HEK293 (cell line): ENCODE results near the gene ESRRG.

Source experiments
- KLF16 ChIP-seq: fragments of 450-650 bp; formaldehyde crosslinking; IDR thresholded peaks from 2 replicates; pipeline ENCODE4 v1.5.1; 2017; ENCODE audit warnings: missing biosample characterization, missing genetic modification characterization
- YY1 ChIP-seq: fragments of 450-650 bp; formaldehyde crosslinking; IDR thresholded peaks from 2 replicates; pipeline ENCODE4 v1.5.1; 2018; ENCODE audit warnings: missing biosample characterization, missing genetic modification characterization
- ZNF324 ChIP-seq: fragments of 450-650 bp; formaldehyde crosslinking; IDR thresholded peaks from 2 replicates; pipeline ENCODE4 v1.5.1; 2016; ENCODE audit warnings: missing biosample characterization, missing genetic modification characterization
- ZNF350 ChIP-seq: fragments of 450-650 bp; formaldehyde crosslinking; IDR thresholded peaks from 2 replicates; pipeline ENCODE4 v1.5.0; 2017; ENCODE audit warnings: missing biosample characterization, mild to moderate bottlenecking, missing genetic modification characterization
- TF ChIP-seq, protein P1 (sequence below): fragments of 450-650 bp; formaldehyde crosslinking; IDR thresholded peaks from 2 replicates; pipeline ENCODE4 v1.5.1; 2016; ENCODE audit warnings: missing biosample characterization, missing genetic modification characterization

DNA sequence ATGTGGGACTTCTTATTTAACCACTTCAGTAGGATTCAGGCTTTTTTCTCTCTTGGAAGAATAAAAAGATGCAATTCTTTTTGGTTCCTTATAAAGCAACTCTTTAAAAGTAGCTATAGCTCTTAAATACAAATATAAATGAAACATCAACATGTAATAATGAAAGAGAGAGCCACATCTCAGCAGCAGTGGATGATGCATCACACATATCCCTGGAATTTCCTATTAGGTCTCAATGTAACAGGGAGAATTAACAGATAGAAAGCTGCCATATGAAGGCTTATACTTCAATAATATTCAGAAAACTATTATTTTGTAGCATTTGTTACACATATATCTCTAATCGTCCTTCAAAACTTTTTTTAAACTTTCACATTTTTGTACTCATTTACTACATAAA, 181.0 kb downstream of the ESRRG start:
- TF ChIP-seq, protein P1, sequence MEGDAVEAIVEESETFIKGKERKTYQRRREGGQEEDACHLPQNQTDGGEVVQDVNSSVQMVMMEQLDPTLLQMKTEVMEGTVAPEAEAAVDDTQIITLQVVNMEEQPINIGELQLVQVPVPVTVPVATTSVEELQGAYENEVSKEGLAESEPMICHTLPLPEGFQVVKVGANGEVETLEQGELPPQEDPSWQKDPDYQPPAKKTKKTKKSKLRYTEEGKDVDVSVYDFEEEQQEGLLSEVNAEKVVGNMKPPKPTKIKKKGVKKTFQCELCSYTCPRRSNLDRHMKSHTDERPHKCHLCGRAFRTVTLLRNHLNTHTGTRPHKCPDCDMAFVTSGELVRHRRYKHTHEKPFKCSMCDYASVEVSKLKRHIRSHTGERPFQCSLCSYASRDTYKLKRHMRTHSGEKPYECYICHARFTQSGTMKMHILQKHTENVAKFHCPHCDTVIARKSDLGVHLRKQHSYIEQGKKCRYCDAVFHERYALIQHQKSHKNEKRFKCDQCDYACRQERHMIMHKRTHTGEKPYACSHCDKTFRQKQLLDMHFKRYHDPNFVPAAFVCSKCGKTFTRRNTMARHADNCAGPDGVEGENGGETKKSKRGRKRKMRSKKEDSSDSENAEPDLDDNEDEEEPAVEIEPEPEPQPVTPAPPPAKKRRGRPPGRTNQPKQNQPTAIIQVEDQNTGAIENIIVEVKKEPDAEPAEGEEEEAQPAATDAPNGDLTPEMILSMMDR (tag by site-specific recombination) = no peak
- TF ChIP-seq ZNF324 (tag by site-specific recombination) (no peak), KLF16 (tag by site-specific recombination) (no peak), YY1 (tag by site-specific recombination) (no peak), ZNF350 (tag by site-specific recombination) (no peak)
